HepG2 (cell line): Measurements from ENCODE around the gene CHCHD5. TPM values are rescaled to one million over a fixed set of nuclear protein-coding genes. Genes with fewer than 3 reads are reported as not detected.

Experiments
- CREM ChIP-seq, 2 experiments: sonication (generic) in 1 of 2; formaldehyde crosslinking in 1 of 2; IDR thresholded peaks; 2 replicates each; pipeline versions ENCODE4 v1.4.0 to v1.6.1; 2016 to 2020; ENCODE audit warnings: antibody characterized with exemption in 1 of 2, mild to moderate bottlenecking in 1 of 2, missing genetic modification reagents in 1 of 2
- GPBP1L1 ChIP-seq: sonication (generic); formaldehyde crosslinking; IDR thresholded peaks from 2 replicates; pipeline ENCODE4 v1.5.0; 2020; ENCODE audit warnings: mild to moderate bottlenecking, missing genetic modification reagents
- HNF1A ChIP-seq, 2 experiments: sonication (generic) in 1 of 2; formaldehyde crosslinking in 1 of 2; IDR thresholded peaks; 2 replicates each; pipeline versions ENCODE4 v1.4.0 to v1.6.1; 2016 to 2020; ENCODE audit warnings: borderline replicate concordance in 1 of 2, low read depth in 1 of 2, mild to moderate bottlenecking in 1 of 2, missing genetic modification reagents in 1 of 2
- NCOA5 ChIP-seq: sonication (generic); formaldehyde crosslinking; IDR thresholded peaks from 2 replicates; pipeline ENCODE4 v1.4.0; 2020; ENCODE audit warnings: missing genetic modification reagents
- TEF ChIP-seq: sonication (generic); formaldehyde crosslinking; IDR thresholded peaks from 2 replicates; pipeline ENCODE4 v1.5.0; 2020; ENCODE audit warnings: missing genetic modification reagents
- ZBTB1 ChIP-seq: sonication (generic); formaldehyde crosslinking; IDR thresholded peaks from 2 replicates; pipeline ENCODE4 v1.4.0; 2020; ENCODE audit warnings: missing genetic modification reagents, borderline replicate concordance
- ZNF432 ChIP-seq: sonication (generic); formaldehyde crosslinking; IDR thresholded peaks from 2 replicates; pipeline ENCODE4 v1.5.0; 2020; ENCODE audit warnings: missing genetic modification reagents, mild to moderate bottlenecking, borderline replicate concordance
- polyA plus RNA-seq, 8 experiments: library from polyadenylated mRNA; depleted of rRNA in 3 of 8; stranded (reverse) in 7 of 8; unstranded in 1 of 8; fragments of >200 nt; fragmentation: Illumina TruSeq in 4 of 8; extraction: Trizol in 4 of 8; gene quantifications; 2 replicates each; pipeline versions ENCODE4 v1.2.1 to v1.2.3, GENCODE V29; 2011 to 2016; ENCODE audit warnings: low read depth in 4 of 8, missing spikeins in 1 of 8, mixed read lengths in 1 of 8; ENCODE audit not compliant: insufficient read depth in 1 of 8
- total RNA-seq, 5 experiments: library from RNA; depleted of rRNA; stranded (reverse); fragments of >200 nt; fragmentation: Illumina TruSeq; extraction: Trizol; gene quantifications; 2 replicates each; pipeline ENCODE4 v1.2.3, GENCODE V29; 2016; ENCODE audit warnings: low read depth in 1 of 5

The CHCHD5 gene
- total and polyA plus RNA-seq, 2 of the 13 experiments (the other 11 are each of a cell fraction or from before 2014, with no cell fraction given) = 19.0 to 23.9 TPM

DNA sequence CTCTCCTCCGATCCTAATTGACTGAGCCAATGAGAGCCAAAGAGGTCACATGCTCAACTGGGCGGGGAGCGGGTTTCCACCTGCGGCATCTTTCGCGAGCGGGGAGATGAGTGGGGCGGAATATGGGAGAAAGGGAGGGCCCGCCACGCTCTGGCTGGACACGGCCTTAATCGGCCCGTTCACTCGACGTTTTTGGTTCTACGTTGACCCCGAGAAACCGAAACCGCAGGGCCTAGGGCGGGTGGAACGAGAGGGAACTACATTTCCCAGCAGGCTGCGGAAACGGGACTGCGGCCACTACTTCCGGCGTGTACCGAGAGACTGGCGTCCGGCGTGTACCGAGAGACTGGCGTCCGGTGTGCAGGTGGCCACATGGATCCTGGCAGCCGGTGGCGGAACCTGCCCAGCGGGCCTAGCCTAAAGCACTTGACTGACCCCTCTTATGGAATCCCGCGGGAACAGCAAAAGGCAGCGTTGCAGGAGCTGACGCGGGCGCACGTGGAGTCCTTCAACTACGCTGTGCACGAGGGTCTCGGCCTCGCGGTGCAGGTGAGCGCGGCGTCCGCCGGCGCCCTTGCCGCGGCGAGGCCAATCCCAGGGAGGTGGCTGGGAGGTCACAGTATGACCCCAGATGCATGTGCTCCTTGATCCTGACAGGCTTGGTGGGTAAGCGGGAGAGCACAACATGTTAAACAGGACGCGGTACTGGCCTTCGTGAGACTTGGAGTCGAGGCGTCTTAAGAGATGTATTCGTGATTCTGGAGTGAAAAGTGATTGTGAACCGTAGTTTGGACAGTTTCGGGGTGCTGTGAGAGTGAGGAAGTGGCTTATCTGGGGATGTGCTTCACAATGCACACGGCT, 42.1 kb upstream of the CHCHD5 start, which contains the start of gene POLR1B (continued):
- TF ChIP-seq GPBP1L1 (no peak), TEF (CRISPR knock-in tag) (peak; percentile 82; the same call in 1 of the 2 replicates), HNF1A (IDR thresholded peaks at IDR 0.05; ENCODE audit: low read depth) (no peak), HNF1A (CRISPR knock-in tag; IDR thresholded peaks at IDR 0.05; ENCODE audit: borderline replicate concordance) (peak; percentile 88), NCOA5 (no peak), CREM (IDR thresholded peaks at IDR 0.05) (peak; percentile 94), CREM (CRISPR knock-in tag; IDR thresholded peaks at IDR 0.05) (no peak), ZBTB1 (peak; percentile 90), ZNF432 (CRISPR knock-in tag) (no peak)
